Measurements from ENCODE around the gene SPINT2.

GRCh38 chr19:38285567-38285966 is 21.2 kb downstream of the SPINT2 start:
- TF ChIP-seq CTCF (conservative IDR thresholded peaks at IDR 0.05; ENCODE audit: low read depth, low read length) (no peak), EZH2phosphoT487 (IDR thresholded peaks at IDR 0.05; ENCODE audit: borderline replicate concordance, low read length) (no peak), EZH2 (IDR thresholded peaks at IDR 0.05; ENCODE audit: low read length, unreplicated experiment) (no peak)
